GM21786 (cell line): Measurements from ENCODE around the gene EHBP1.

Experiments
- ATAC-seq: cut with Tn5 transposase; IDR thresholded peaks from one replicate; pipeline ENCODE4 v1.9.1; 2021; ENCODE audit not compliant: unreplicated experiment

The EHBP1 gene

DNA sequence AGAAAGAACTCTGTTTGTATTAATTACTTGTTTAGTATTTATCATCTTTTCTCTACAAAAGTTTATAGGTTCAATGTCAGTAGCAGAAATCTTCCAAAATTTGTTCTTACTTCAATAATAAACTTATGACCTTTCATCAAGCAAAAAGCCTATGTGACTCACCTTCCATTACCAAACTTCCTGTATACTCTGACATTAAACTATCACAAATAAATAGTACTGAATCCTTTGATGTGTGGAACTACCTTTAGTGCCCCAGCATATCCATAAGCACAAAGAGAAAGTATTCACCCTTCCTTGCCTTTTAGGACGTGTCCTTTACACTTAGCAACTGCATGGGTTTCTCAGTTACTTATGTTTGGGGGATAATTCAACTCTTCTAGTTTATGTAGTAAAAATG, 166.0 kb downstream of the EHBP1 start:
- no peak for ATAC-seq

DNA sequence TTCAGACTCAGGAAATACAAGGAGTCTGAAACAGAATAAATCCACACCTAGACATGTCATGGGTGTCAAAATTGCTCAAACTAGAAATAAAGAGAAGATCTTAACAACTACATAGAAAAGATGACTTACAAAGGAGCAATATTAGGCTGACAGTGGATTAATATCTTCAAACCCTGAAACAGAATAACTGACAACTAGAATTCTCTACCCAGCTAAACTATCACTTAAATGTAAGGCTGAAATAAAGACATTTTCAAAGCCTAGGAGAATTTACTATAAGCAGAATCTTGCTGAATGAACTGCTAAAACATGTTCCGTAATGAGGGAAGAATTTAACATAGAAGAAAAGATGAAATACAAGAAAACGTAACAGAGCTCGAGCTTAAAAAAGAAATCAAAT, 168.1 kb downstream of the EHBP1 start:
- ATAC-seq: no peak

DNA sequence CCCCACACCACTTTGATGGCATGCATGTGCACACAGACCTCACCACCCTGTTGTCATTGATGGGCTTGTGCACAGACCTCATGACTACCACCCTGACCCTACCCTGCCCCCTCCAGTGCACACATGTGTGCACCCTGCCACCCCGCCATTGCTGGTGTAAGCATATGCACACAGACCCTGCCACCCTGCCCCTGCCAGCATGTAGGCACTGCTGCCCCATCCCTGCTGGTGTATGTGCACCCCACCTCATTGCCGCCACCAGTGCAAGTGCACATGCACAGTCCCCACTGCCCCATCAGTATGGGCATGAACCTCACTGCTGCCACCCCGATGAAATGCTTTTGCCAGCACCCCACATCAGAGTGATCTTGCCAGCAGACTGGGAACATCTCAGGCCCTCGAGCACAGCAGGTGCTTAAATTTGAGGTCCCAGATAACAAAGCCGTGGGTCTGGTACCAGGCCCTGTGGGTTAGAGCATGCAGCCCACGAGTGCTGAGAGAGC, 169.4 kb downstream of the EHBP1 start:
- ATAC-seq: no peak

DNA sequence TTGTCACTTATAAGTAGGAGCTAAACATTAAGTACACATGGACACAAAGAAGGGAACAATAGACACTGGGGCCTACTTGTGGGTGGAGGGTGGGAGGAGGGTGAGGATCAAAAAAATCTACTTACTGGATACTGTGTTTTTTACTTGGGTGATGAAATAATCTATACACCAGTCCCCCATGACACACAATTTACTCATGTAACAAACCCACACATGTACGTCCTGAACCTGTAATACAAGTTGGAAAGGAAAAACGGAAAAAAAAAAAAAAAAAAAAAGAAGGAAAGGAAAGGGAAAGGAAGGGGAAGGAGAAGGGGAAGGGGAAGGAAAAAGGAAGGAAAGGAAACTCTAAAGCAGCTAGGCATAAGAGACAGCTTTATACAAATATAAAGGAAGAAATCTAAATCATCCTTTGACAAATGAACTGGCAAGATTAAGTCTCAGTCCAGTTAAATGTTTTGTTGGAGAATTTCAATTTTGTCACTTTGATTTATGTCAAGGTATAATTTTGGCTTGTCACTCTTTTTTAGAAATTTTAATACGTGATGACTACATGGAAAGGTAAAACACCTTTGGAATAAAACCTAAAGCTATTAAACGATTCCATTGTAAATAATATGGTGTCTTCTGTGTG, 175.8 kb downstream of the EHBP1 start:
- ATAC-seq: no peak

DNA sequence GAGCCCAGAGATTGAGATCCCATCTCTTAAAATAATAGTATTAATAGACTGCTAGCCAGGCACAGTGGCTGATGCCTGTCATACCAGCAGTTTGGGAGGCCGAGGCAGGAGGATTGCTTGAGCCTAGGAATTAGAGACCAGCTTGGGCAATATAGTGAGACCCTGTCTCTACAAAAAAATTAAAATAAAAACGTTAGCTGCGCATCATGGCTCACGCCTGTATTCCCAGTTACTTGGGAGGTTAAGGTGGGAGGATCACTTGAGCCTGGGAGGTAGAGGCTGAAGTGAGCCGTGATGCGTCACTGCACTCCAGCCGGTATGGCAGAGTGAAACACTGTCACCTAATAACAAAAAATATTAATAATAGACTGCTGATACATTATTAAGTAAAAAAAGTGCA, 178.1 kb downstream of the EHBP1 start:
- no peak for ATAC-seq

DNA sequence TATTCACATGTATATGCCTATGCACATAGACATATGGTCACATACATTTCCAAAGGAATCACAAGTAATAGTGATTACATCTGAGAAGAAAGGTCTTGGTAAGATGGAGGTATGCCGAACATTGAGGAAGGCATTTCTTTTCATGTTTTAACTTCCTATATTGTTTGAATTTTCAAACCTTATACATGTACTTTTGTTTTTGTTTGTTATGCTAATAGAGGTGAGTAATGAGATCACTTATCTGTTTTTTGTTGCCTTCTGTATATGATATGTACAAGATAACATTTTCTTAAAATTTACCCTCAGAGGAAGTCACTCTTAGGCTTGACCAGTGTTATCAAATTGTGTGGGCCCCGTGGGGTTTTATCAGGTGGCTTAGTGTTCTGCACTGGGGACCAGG, 178.6 kb downstream of the EHBP1 start:
- no peak for ATAC-seq

DNA sequence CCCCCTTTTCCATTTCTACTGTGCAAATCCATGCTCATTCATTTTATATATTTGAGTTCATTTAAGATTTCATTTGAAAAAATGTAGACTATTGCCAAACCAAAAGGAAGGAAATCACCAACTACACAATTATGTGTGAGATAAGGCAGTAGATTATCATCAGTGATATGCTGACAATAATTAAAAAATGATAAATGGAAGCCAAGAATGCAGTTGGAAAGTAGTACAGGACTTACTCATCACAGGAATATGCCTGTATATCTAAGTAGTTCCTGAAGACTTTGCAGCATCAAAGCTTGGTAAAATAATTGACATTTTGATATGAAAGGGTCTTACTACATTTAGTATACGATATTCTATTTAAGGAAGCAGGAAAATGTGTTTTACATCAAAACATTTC, 179.0 kb downstream of the EHBP1 start:
- no peak for ATAC-seq

DNA sequence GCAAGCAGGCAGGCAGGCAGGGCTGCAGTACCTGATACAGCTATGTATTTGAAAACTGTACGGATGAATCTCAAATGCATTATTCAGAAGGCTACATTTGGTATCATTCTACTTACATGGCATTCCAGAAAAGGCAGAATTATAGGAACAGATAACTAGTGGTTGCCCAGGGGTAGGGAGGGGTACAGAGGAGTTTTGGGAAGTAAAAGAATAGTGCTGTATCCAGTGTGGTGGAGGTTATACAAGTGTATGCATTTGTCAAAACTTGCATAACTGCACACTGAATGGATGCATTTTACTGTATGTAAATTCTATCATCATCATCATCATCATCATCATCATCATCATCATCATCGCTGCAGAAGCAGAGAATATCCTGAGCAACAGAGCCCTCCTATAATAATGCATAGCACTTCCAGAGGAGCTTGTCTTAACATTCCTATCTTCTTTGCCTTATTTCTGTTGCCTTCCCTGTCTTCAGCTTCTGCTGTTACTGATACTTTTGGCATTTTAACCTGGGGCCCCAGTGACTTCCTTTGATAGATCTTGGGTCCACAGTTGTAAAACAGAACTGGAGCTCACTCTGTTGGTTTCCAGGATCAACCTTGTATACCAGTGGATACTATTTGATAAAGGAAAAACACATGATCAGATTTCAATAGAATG, 189.6 kb downstream of the EHBP1 start:
- ATAC-seq: no peak

DNA sequence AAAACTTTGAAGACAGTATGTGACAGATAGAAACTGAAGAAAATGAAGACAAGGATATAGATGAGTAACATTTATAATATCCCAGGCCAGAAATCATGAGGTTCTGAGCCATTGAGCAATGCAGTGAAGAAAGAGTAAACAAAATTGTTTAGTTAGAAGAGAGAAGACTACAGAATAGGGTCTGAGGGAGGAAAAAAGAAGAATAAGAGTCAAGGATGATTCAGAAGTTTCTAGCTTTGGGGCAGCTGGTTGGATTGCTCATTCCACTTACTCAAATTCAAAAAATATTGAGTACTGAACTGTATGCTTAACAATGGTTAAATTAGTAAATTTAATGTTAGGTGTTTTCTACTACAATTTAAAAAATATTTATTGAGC, 190.1 kb downstream of the EHBP1 start:
- no peak for ATAC-seq

DNA sequence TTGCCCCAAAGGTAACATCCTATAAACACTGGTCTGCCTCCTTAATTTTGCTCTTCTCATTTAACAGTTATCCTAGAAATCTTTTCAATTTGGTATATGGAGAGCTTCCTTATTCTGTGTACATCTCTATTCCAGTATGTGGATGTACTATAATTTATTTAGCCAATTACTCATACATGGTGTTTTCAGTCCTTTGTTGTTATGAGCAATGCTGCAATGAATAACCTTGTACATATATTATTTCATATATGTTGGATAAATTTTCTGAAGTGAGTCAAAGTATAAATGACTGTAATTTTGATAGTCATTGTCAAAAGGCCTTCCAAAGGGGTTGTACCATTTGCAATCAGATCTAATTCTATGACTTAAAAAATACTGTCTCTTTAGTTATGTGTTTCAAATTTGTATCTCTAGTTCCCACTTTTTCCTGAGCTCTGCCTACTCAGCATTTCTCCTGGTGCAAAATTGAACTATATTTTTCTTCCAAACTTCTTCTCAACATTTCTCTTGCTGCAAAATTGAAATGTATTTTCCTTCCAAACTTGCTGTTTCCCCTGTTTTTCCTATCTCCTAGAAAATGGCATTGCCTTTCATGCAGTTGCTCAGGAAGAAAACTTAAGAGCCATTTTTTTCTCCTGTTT, 191.8 kb downstream of the EHBP1 start:
- ATAC-seq: no peak

DNA sequence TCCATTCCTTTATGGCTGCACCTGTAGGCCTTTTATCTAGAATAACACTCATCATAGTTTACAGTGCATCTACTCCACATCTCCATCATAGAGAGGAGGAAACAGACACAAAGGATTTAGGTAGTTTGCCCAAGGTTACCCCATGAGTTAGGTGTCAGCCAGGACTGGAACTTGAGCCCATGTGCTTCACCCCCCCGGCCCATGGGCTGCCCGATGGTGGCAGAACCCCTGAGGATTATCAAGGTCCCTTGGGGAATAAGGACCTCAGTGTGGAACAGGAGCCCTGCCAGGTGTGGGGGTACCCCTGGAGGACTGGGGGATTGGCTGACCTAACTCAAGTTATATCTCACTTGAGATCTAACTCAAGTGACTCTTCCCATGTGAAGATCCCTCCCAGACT, 198.8 kb downstream of the EHBP1 start:
- ATAC-seq: no peak

DNA sequence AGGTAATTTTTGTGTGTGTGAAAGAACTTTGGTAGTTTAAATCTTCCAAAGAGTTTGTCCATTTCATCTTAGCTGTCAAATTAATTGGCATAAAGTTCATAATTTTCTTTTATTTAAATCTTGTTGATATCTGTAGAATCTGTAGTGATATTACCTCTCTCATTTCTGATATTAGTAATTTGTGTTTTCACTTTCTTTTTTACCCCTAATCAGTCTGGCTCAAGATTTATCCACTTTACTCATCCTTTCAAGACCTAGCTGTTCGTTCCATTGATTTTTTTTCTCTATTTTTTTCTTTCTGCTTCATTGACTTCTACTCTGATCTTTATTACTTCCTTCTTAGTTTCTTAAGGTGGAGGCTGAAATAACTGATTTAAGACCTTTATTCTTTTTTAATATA, 202.6 kb downstream of the EHBP1 start:
- ATAC-seq: no peak

DNA sequence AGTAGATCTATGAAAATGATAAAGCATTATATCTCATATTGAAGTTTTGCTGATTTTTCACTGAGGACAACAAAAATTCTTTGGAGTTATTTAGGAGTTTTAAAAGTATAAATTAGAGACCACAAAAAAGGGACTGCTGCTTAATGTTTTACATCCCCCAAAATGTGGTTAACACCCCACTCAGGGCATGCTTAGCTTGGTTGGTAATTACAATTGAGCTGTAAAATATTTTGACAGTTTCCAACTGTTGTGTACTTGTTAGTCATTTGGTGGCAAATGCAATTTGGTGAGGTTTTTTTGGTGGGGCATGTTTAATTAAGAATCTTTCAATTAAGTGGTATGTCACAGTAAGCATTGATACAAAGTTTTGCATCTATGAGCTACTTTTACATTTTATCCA, 207.8 kb downstream of the EHBP1 start:
- ATAC-seq: no peak

DNA sequence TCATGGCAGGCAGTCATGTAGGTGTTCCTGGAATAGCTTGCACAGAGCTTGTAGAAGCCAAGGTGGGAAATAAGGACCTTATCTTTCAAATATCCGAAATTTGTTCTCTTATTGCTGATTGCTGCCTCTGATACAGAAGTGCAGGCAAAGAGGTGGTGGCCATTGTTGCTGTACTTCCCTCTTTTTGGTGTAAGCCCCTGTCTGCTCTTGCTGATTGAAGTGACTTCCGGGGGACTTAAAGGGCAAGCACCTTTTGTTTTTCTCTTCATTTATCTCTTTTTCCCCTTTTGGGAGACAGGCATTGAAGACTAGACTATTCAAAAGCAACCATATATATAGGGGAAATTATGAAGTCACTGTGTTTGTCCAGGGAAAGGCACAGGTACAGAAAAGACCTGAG, 213.5 kb downstream of the EHBP1 start:
- ATAC-seq: no peak

DNA sequence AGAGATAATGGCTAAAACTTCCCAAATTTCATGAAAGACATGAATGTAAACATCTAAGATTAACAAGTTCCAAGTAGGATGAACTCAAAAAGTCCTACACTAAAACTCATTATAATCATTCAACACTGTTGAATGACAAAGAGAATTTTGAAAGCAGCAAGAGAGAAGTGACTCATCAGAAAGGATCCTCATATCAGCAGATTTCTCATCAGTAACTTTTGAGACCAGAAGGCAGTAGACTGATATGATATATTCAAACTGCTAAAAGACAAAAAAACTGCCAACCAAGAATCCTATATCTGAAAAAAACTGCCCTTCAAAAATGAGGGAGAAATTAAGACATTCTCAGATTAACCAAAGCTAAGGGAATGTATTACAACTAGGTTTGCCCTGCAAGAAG, 214.6 kb downstream of the EHBP1 start:
- ATAC-seq: no peak

DNA sequence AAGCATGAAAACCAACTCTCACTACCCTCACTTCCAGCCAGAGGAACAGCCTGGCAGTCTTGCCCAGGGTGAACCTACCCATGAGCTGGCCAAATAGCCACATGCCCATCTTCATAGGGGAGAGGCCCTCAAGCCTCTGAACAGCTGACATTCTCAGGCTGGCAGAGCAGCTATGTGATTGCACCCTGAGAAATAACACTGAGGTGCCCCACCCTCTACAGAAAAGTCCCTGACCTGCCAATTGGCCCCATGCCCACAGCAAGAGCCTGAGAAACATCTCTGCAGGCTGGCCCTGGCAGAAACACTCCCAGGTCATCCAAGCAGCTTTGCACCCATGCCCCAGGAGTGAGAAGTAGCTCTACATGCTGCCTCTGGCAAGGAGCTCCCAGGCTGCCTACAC, 217.7 kb downstream of the EHBP1 start:
- ATAC-seq: no peak

DNA sequence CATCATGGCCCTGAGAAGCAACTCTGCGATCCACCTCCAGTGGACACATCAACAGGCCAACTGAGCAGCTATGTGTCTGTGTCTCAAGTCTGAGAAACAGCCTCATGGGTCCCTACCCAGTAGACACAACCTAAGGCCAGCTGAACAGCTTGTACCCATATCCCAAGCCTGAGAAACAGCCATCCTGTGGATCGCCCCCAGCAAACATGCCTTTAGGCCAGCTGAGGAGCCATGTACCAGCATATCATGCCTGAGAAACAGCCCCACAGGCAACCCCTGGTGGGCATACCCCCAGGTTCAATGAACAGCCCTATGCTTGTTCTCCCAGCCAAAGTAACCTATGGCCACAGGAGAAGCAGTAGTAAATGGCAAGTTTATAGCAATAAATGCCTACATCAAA, 218.4 kb downstream of the EHBP1 start:
- no peak for ATAC-seq

DNA sequence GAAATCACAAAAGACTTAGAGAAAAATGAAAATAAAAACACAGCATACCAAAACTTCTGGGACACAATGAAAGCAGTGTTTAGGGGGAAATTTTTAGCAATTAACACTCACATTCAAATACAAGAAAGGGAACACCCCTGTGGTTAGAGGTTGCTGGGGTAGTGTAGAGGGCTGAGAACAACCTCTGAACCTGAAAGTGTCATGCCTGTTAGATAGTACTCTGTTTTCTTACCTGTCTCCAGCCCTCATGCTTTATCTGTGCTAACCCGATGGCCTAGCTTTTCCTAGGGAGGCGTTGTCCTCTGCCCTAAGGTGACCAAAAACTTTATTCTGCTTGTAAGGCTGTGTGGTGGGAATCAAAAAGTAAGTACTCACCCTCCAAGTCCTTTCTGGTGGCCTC, 222.5 kb downstream of the EHBP1 start:
- ATAC-seq: peak; percentile 75

DNA sequence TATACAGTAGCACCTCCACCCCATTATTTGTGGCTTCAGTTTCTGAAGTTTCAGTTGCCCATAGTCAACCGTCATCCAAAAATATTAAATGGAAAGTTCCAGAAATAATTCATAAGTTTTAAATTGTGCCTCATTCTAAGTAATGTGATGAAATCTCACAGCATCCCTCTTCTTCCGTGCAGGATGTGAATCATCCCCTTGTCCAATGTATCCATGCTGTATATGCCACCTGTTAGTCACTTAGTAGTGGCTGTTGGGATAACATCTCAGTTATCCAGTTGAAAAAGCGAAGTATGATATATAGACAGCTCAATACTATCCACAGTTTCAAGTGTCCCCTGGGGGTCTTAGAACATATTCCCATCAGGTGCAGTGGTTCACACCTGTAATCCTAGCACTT, 226.0 kb downstream of the EHBP1 start:
- ATAC-seq: no peak

DNA sequence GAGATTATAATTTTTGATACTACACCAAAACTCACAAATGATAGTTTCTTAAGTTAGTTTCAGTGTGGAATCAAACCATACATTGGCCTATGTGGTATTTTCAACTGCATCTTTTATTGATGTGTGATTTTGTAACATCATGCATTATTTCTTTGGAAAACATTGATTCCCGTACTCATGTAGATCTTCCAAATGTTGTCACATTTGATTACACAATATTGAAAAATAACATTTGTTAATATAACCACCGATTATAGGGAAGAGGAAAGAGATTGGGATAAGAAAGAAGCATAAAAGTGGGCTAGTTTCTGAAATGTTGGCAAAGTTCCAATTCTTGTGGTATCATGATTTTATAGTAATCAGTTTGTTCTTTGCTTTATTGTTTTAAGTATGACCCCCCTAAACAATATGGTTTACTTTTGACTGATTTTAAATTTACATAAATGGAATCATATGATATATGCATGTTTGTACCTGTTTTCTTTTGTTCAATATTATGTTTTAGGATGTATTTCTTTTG, 227.9 kb downstream of the EHBP1 start:
- ATAC-seq: no peak

DNA sequence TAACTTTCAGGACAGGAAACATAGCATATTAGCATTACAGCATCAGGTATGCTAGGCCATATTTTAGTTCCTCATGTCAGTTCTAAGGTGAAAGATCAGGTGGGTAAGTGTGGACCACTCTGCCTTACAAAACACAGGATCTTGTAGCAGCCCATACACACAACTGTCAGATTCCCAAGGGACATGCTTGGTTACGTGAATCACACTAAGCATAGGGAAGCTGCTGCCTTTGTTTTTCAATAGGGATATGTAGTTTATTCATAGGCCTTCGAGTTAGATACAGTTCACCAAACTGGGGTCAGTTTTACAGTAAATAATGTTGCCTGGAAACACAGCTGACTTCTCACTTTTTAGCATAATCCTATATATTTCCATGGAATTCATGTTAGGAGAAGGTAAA, 229.0 kb downstream of the EHBP1 start:
- no peak for ATAC-seq

DNA sequence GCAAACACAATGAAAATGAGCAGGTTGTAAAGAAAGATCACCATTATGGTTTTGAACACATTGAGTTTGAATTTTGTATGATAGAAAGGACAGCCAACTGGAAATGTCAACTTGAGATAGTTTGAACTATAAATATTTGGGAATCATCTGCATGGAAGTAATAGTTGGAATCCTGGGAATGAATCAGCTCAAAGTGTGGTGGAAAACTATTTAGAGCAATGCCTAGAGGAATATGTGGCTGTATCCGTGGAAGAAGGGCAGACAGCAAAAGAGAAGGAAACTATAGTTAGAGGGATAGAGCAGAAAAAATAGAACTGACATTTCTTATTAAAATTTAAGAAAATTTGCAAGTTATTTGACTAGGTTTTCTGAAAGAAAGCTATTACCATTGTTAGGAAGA, 232.6 kb downstream of the EHBP1 start:
- ATAC-seq: no peak
